D721Med (cell line): ENCODE measurements around the gene HACL1.
A peak's percentile ranks its signal among the peaks of the same experiment; 100 is the strongest.
"Not testable (repeated sequence)": the region's sequence is repeated elsewhere in the genome, so short reads cannot be mapped to it uniquely, and the experiment has no call there.

Experiments used
- DNase-seq: peaks from one replicate; pipeline ENCODE4 v3.0.0; 2011; ENCODE audit warnings: low spot score; ENCODE audit not compliant: insufficient read length
- FAIRE-seq: peaks from 2 replicates; lab custom pipeline; 2011; peaks lifted over from hg19 to GRCh38; lab: Jason Lieb, UNC
- TF ChIP-seq, protein P1 (sequence below): IDR thresholded peaks from 2 replicates; pipeline ENCODE4 v1.5.1; 2012; ENCODE audit warnings: mild to moderate bottlenecking, control low read depth; ENCODE audit not compliant: insufficient read depth; ENCODE audit errors: missing control alignments

HACL1 gene

DNA sequence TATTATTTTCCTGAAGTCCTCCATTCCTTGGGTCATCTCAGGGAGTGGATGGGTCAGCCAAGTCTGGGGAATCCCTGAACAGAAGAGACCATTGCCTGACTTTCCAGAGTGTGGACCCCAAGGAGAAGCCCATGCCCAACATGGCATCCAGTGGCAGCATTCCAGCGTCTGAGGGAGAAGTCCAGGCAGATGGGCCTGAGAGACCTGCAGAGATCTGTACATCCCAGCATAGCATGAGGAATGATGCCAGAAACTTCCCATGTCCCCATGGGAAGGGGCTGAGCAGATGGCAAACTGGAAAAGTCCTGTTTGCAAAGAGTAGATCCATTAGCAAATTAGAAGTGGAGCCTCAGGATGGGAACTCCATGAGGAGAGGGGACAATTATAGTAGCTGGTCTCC, 62.3 kb downstream of the HACL1 start:
- TF ChIP-seq, protein P1, sequence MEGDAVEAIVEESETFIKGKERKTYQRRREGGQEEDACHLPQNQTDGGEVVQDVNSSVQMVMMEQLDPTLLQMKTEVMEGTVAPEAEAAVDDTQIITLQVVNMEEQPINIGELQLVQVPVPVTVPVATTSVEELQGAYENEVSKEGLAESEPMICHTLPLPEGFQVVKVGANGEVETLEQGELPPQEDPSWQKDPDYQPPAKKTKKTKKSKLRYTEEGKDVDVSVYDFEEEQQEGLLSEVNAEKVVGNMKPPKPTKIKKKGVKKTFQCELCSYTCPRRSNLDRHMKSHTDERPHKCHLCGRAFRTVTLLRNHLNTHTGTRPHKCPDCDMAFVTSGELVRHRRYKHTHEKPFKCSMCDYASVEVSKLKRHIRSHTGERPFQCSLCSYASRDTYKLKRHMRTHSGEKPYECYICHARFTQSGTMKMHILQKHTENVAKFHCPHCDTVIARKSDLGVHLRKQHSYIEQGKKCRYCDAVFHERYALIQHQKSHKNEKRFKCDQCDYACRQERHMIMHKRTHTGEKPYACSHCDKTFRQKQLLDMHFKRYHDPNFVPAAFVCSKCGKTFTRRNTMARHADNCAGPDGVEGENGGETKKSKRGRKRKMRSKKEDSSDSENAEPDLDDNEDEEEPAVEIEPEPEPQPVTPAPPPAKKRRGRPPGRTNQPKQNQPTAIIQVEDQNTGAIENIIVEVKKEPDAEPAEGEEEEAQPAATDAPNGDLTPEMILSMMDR, result no peak
- FAIRE-seq (no peak), DNase-seq (no peak)

DNA sequence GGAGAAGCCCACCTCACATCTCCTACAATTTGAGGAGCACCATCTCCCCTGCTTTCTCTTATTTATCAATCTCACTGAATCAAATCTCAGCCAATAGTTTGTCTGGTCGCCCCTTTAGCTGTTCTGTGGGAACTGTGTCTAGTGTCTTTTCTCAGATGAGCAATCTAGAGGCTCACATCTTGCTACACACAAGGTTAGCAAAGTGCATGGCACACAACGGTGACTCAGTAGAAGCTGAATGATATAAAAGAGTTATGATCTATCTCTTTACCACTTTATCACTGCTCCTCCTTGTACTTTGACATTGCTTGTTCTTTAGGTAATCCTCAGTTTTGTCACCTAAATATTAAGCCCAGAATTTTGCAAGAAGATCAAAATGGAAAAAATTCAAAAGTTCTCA, 63.0 kb downstream of the HACL1 start:
- FAIRE-seq, result no peak
- TF ChIP-seq, protein P1, result no peak
- no peak for DNase-seq

GRCh38 chr3:15536856-15537255, 64.5 kb downstream of the HACL1 start:
- FAIRE-seq (no peak), DNase-seq (no peak)
- TF ChIP-seq, protein P1, result no peak

GRCh38 chr3:15535732-15536131, 65.6 kb downstream of the HACL1 start:
- TF ChIP-seq, protein P1, result no peak
- FAIRE-seq (no peak), DNase-seq (no peak)

- not testable (repeated sequence) for FAIRE-seq, DNase-seq
Observed at GRCh38 chr3:15532614-15533013, 68.8 kb downstream of the HACL1 start.

GRCh38 chr3:15531346-15531745, 70.0 kb downstream of the HACL1 start:
- DNase-seq, result no peak
- TF ChIP-seq, protein P1, result no peak
- FAIRE-seq, result no peak

- no peak for DNase-seq
- TF ChIP-seq, protein P1, result no peak
- no peak for FAIRE-seq
Observed at GRCh38 chr3:15528854-15529537, 72.4 kb downstream of the HACL1 start.

GRCh38 chr3:15527031-15527459, 74.3 kb downstream of the HACL1 start:
- DNase-seq (no peak), FAIRE-seq (no peak)

More at GRCh38 chr3:15527031-15527459, 74.3 kb downstream of the HACL1 start:
- TF ChIP-seq, protein P1, result peak; percentile 51
